T-helper 1 cell treated with Interleukin-12 subunit alpha and Interleukin-12 subunit beta and Interleukin-4 antibody, amounts not matched to agents 30 μg/mL and 1 μg/mL, for 36 hours (primary cell): Measurements from ENCODE around the gene DTWD2.
"Not testable (repeated sequence)": the region's sequence is repeated elsewhere in the genome, so short reads cannot be mapped to it uniquely, and the experiment has no call there.

Experiments
- H3K27ac Mint-ChIP-seq: one replicate; pipeline ENCODE4 v1.8.0; 2021; ENCODE audit warnings: mild to moderate bottlenecking, mixed read lengths
- H3K27me3 Mint-ChIP-seq: one replicate; pipeline ENCODE4 v1.8.0; 2021; ENCODE audit warnings: low read depth, mixed read lengths
- H3K36me3 Mint-ChIP-seq: one replicate; pipeline ENCODE4 v1.8.0; 2021; ENCODE audit warnings: low read depth, mixed read lengths
- H3K4me1 Mint-ChIP-seq: one replicate; pipeline ENCODE4 v1.8.0; 2021; ENCODE audit warnings: low read depth, mixed read lengths
- H3K4me3 Mint-ChIP-seq: one replicate; pipeline ENCODE4 v1.8.0; 2021; ENCODE audit warnings: mild to moderate bottlenecking, moderate library complexity, mixed read lengths
- H3K9me3 Mint-ChIP-seq: one replicate; pipeline ENCODE4 v1.8.0; 2021; ENCODE audit warnings: mixed read lengths

DTWD2 gene

GRCh38 chr5:118980438-118980837, 7.9 kb downstream of the DTWD2 start:
- no peaks in the 10 kb centered on the region for H3K4me1 Mint-ChIP-seq
- no peak overlapping the region for H3K27ac Mint-ChIP-seq
- peaks cover 15% of the 10 kb centered on the region for H3K9me3 Mint-ChIP-seq
- H3K27me3 Mint-ChIP-seq = no peaks in the 10 kb centered on the region
- no peaks in the 10 kb centered on the region for H3K36me3 Mint-ChIP-seq
- no peak overlapping the region for H3K4me3 Mint-ChIP-seq

- Mint-ChIP-seq H3K4me1 (no peaks in the 10 kb centered on the region), H3K27ac (no peak overlapping the region)
These were observed 8.3 kb downstream of the DTWD2 start for GRCh38 chr5:118980017-118980416.

GRCh38 chr5:118973779-118974445, 14.4 kb downstream of the DTWD2 start:
- H3K27me3 Mint-ChIP-seq, H3K36me3 Mint-ChIP-seq, H3K4me3 Mint-ChIP-seq, H3K4me1 Mint-ChIP-seq, H3K27ac Mint-ChIP-seq: not testable (repeated sequence)
- H3K9me3 Mint-ChIP-seq = peaks cover 21% of the 10 kb centered on the region

More at GRCh38 chr5:118980017-118980416, 8.3 kb downstream of the DTWD2 start:
- Mint-ChIP-seq H3K27me3 (no peaks in the 10 kb centered on the region), H3K36me3 (no peaks in the 10 kb centered on the region), H3K9me3 (peaks cover 18% of the 10 kb centered on the region), H3K4me3 (no peak overlapping the region)

GRCh38 chr5:118968925-118969375, 19.4 kb downstream of the DTWD2 start:
- no peaks in the 10 kb centered on the region for H3K4me1 Mint-ChIP-seq
- H3K27me3 Mint-ChIP-seq = no peaks in the 10 kb centered on the region

GRCh38 chr5:118968406-118968911, 19.9 kb downstream of the DTWD2 start:
- Mint-ChIP-seq H3K27ac (no peak overlapping the region), H3K4me1 (no peaks in the 10 kb centered on the region), H3K9me3 (no peaks in the 10 kb centered on the region), H3K27me3 (no peaks in the 10 kb centered on the region), H3K36me3 (no peaks in the 10 kb centered on the region), H3K4me3 (no peak overlapping the region)

More at GRCh38 chr5:118968925-118969375, 19.4 kb downstream of the DTWD2 start:
- Mint-ChIP-seq H3K4me3 (no peak overlapping the region), H3K36me3 (no peaks in the 10 kb centered on the region), H3K9me3 (no peaks in the 10 kb centered on the region), H3K27ac (no peak overlapping the region)

- Mint-ChIP-seq H3K27ac (no peak overlapping the region), H3K9me3 (no peaks in the 10 kb centered on the region), H3K36me3 (no peaks in the 10 kb centered on the region), H3K27me3 (no peaks in the 10 kb centered on the region), H3K4me3 (no peak overlapping the region), H3K4me1 (no peaks in the 10 kb centered on the region)
These were observed 21.3 kb downstream of the DTWD2 start for GRCh38 chr5:118967059-118967508.

GRCh38 chr5:118965890-118966289, 22.5 kb downstream of the DTWD2 start:
- Mint-ChIP-seq H3K4me3 (no peak overlapping the region), H3K27ac (no peak overlapping the region), H3K27me3 (no peaks in the 10 kb centered on the region), H3K36me3 (no peaks in the 10 kb centered on the region), H3K9me3 (no peaks in the 10 kb centered on the region), H3K4me1 (no peaks in the 10 kb centered on the region)

GRCh38 chr5:118964970-118965369, 23.4 kb downstream of the DTWD2 start:
- H3K4me3 Mint-ChIP-seq, H3K4me1 Mint-ChIP-seq, H3K27ac Mint-ChIP-seq, H3K36me3 Mint-ChIP-seq, H3K9me3 Mint-ChIP-seq, H3K27me3 Mint-ChIP-seq: not testable (repeated sequence)

GRCh38 chr5:118964388-118964787, 24.0 kb downstream of the DTWD2 start:
- H3K4me3 Mint-ChIP-seq, H3K27me3 Mint-ChIP-seq, H3K36me3 Mint-ChIP-seq, H3K27ac Mint-ChIP-seq, H3K9me3 Mint-ChIP-seq, H3K4me1 Mint-ChIP-seq: not testable (repeated sequence)

GRCh38 chr5:118963169-118963568, 25.2 kb downstream of the DTWD2 start:
- Mint-ChIP-seq H3K4me3 (no peak overlapping the region), H3K36me3 (no peaks in the 10 kb centered on the region), H3K27ac (no peak overlapping the region), H3K9me3 (no peaks in the 10 kb centered on the region), H3K27me3 (no peaks in the 10 kb centered on the region), H3K4me1 (no peaks in the 10 kb centered on the region)

GRCh38 chr5:118960557-118960956, 27.8 kb downstream of the DTWD2 start:
- Mint-ChIP-seq H3K4me3 (no peak overlapping the region), H3K36me3 (no peaks in the 10 kb centered on the region), H3K4me1 (no peaks in the 10 kb centered on the region)

GRCh38 chr5:118956727-118957126, 31.6 kb downstream of the DTWD2 start:
- H3K4me1 Mint-ChIP-seq = no peaks in the 10 kb centered on the region
- no peaks in the 10 kb centered on the region for H3K36me3 Mint-ChIP-seq
- no peaks in the 10 kb centered on the region for H3K27me3 Mint-ChIP-seq
- H3K27ac Mint-ChIP-seq = no peak overlapping the region
- H3K9me3 Mint-ChIP-seq = no peaks in the 10 kb centered on the region
- H3K4me3 Mint-ChIP-seq = no peak overlapping the region

More at GRCh38 chr5:118960557-118960956, 27.8 kb downstream of the DTWD2 start:
- Mint-ChIP-seq H3K27ac (no peak overlapping the region), H3K27me3 (no peaks in the 10 kb centered on the region), H3K9me3 (no peaks in the 10 kb centered on the region)

- no peaks in the 10 kb centered on the region for H3K36me3 Mint-ChIP-seq
These were observed 34.7 kb downstream of the DTWD2 start for GRCh38 chr5:118953652-118954005.

GRCh38 chr5:118952992-118953651, 35.2 kb downstream of the DTWD2 start:
- Mint-ChIP-seq H3K9me3 (no peaks in the 10 kb centered on the region), H3K27ac (no peak overlapping the region), H3K4me3 (no peak overlapping the region), H3K4me1 (no peaks in the 10 kb centered on the region), H3K36me3 (no peaks in the 10 kb centered on the region), H3K27me3 (no peaks in the 10 kb centered on the region)

More at GRCh38 chr5:118953652-118954005, 34.7 kb downstream of the DTWD2 start:
- Mint-ChIP-seq H3K4me3 (no peak overlapping the region), H3K27ac (no peak overlapping the region), H3K27me3 (no peaks in the 10 kb centered on the region), H3K9me3 (no peaks in the 10 kb centered on the region), H3K4me1 (no peaks in the 10 kb centered on the region)

- H3K27ac Mint-ChIP-seq, H3K4me1 Mint-ChIP-seq, H3K27me3 Mint-ChIP-seq, H3K36me3 Mint-ChIP-seq, H3K9me3 Mint-ChIP-seq, H3K4me3 Mint-ChIP-seq: not testable (repeated sequence)
These were observed 36.0 kb downstream of the DTWD2 start for GRCh38 chr5:118952306-118952705.
